SK-N-SH (cell line): Measurements from ENCODE around the gene SP140. TPM values are rescaled to one million over a fixed set of nuclear protein-coding genes. Genes with fewer than 3 reads are reported as not detected.

Source experiments
- CTCF ChIA-PET: fragments of 300-600, 350-600 bp; formaldehyde crosslinking; extraction: SDS; loops from one replicate; lab custom pipeline; 2021; lab: Yijun Ruan, JAX
- POLR2A ChIA-PET: fragments of 350-600 bp; sonication (Branson Sonifier 250); formaldehyde crosslinking; extraction: SDS; loops from one replicate; lab custom pipeline; 2020; ENCODE audit warnings: antibody characterized with exemption, inconsistent platforms; lab: Yijun Ruan, JAX
- DNase-seq: peaks from one replicate; pipeline ENCODE4 v3.0.0; 2012
- H2AFZ ChIP-seq: fragments of 200-600 bp; sonication (generic); 2 replicates; pipeline ENCODE4 v1.8.1; 2016; ENCODE audit warnings: antibody characterized with exemption, mild to moderate bottlenecking, low read depth
- H3F3A ChIP-seq: fragments of 200-600 bp; sonication (generic); replicated peaks from 2 replicates; pipeline ENCODE3; 2016; ENCODE audit warnings: antibody characterized with exemption, mild to moderate bottlenecking; ENCODE audit not compliant: insufficient read depth
- H3K27ac ChIP-seq, 2 experiments: fragments of 200-500 bp in 1 of 2; fragments of 200-600 bp in 1 of 2; sonication (Bioruptor generic) in 1 of 2; sonication (generic), shearing (Covaris generic) in 1 of 2; 2 replicates each; pipeline versions ENCODE4 v1.5.1 to v1.6.1; 2014 to 2016; ENCODE audit warnings: low read depth in 2 of 2, inconsistent platforms in 1 of 2, low read length in 1 of 2, mild to moderate bottlenecking in 1 of 2, mixed read lengths in 1 of 2
- H3K27me3 ChIP-seq: fragments of 200-600 bp; sonication (generic), shearing (Covaris generic); 2 replicates; pipeline ENCODE4 v1.6.1; 2016; ENCODE audit warnings: mixed run types; ENCODE audit not compliant: insufficient read depth
- H3K36me3 ChIP-seq, 2 experiments: fragments of 200-500 bp in 1 of 2; fragments of 200-600 bp in 1 of 2; sonication (Bioruptor generic) in 1 of 2; sonication (generic) in 1 of 2; replicated peaks in 1 of 2; 2 replicates each; pipeline versions ENCODE3 to v1.5.1; 2014 to 2016; ENCODE audit warnings: low read length in 1 of 2, mild to moderate bottlenecking in 1 of 2; ENCODE audit not compliant: insufficient read depth in 2 of 2, control insufficient read depth in 1 of 2
- H3K4me1 ChIP-seq, 2 experiments: fragments of 200-500 bp in 1 of 2; fragments of 200-600 bp in 1 of 2; sonication (Bioruptor generic) in 1 of 2; sonication (generic), shearing (Covaris generic) in 1 of 2; 2 replicates each; pipeline versions ENCODE4 v1.5.1 to v1.6.1; 2014 to 2016; ENCODE audit warnings: low read depth in 1 of 2, low read length in 1 of 2, mixed run types in 1 of 2; ENCODE audit not compliant: insufficient read depth in 2 of 2, control insufficient read depth in 1 of 2
- H3K4me2 ChIP-seq: fragments of 200-600 bp; sonication (generic), shearing (Covaris generic); 2 replicates; pipeline ENCODE4 v1.6.1; 2017; ENCODE audit warnings: mixed run types
- H3K4me3 ChIP-seq, 2 experiments: fragments of 200-500 bp in 1 of 2; fragments of 200-600 bp in 1 of 2; sonication (Bioruptor generic) in 1 of 2; sonication (generic), shearing (Covaris generic) in 1 of 2; 2 replicates each; pipeline versions ENCODE4 v1.5.1 to v1.8.1; 2014 to 2016; ENCODE audit warnings: low read depth in 2 of 2, inconsistent platforms in 1 of 2, low read length in 1 of 2, mild to moderate bottlenecking in 1 of 2, mixed read lengths in 1 of 2, moderate library complexity in 1 of 2
- H3K79me2 ChIP-seq: fragments of 200-600 bp; sonication (generic); 2 replicates; pipeline ENCODE4 v1.8.1; 2017; ENCODE audit warnings: mild to moderate bottlenecking; ENCODE audit not compliant: insufficient read depth
- H3K9ac ChIP-seq: fragments of 200-600 bp; sonication (generic); 2 replicates; pipeline ENCODE4 v1.6.1; 2017; ENCODE audit warnings: mixed run types
- H3K9me2 ChIP-seq: fragments of 200-600 bp; sonication (generic); 2 replicates; pipeline ENCODE4 v1.6.1; 2017; ENCODE audit warnings: mixed run types
- H3K9me3 ChIP-seq: fragments of 200-600 bp; sonication (generic); 2 replicates; pipeline ENCODE4 v1.6.1; 2017; ENCODE audit warnings: mixed run types, mild to moderate bottlenecking, moderate library complexity
- H4K20me1 ChIP-seq: fragments of 200-600 bp; sonication (generic); 2 replicates; pipeline ENCODE4 v1.6.1; 2017; ENCODE audit warnings: mild to moderate bottlenecking, mixed run types; ENCODE audit not compliant: insufficient read depth
- ELF1 ChIP-seq: IDR thresholded peaks from 2 replicates; pipeline ENCODE4 v1.4.0; 2012
- EZH2phosphoT487 ChIP-seq: fragments of 200-600 bp; sonication (generic); IDR thresholded peaks from 2 replicates; pipeline ENCODE4 v1.6.1; 2017; ENCODE audit warnings: low read depth, mixed run types, mild to moderate bottlenecking, antibody characterized with exemption, moderate library complexity, borderline replicate concordance
- FOSL2 ChIP-seq: IDR thresholded peaks from 2 replicates; pipeline ENCODE4 v1.4.0; 2012; ENCODE audit warnings: low read depth, mild to moderate bottlenecking, moderate library complexity, borderline replicate concordance
- FOXJ3 ChIP-seq: sonication (generic); formaldehyde crosslinking; IDR thresholded peaks from 2 replicates; pipeline ENCODE4 v1.5.1; 2020; ENCODE audit warnings: mild to moderate bottlenecking, missing genetic modification reagents
- GABPA ChIP-seq: IDR thresholded peaks from 2 replicates; pipeline ENCODE4 v1.4.0; 2012; ENCODE audit warnings: low read depth, mild to moderate bottlenecking
- GATA2 ChIP-seq: sonication (generic); formaldehyde crosslinking; IDR thresholded peaks from 2 replicates; pipeline ENCODE4 v1.5.0; 2020; ENCODE audit warnings: mild to moderate bottlenecking, missing genetic modification reagents
- MEF2A ChIP-seq: IDR thresholded peaks from 2 replicates; pipeline ENCODE4 v1.4.0; 2012; ENCODE audit warnings: low read depth, borderline replicate concordance
- NRF1 ChIP-seq: IDR thresholded peaks from 2 replicates; pipeline ENCODE4 v1.6.1; 2012; ENCODE audit warnings: low read depth, mild to moderate bottlenecking, low read length
- POLR2AphosphoS5 ChIP-seq: IDR thresholded peaks from 2 replicates; pipeline ENCODE4 v1.6.1; 2012; ENCODE audit warnings: low read depth, low read length
- RAD21 ChIP-seq: IDR thresholded peaks from 2 replicates; pipeline ENCODE4 v1.6.1; 2012; ENCODE audit warnings: mild to moderate bottlenecking, low read length
- RCOR1 ChIP-seq: fragments of 150-350 bp; IDR thresholded peaks from 2 replicates; pipeline ENCODE4 v1.6.1; 2017; ENCODE audit warnings: antibody characterized with exemption, low read length
- RFX5 ChIP-seq: IDR thresholded peaks from 2 replicates; pipeline ENCODE4 v1.6.1; 2012; ENCODE audit warnings: mild to moderate bottlenecking, improper control_type of control experiment, low read length
- RXRA ChIP-seq: IDR thresholded peaks from 2 replicates; pipeline ENCODE4 v1.4.0; 2012; ENCODE audit warnings: low read depth, mild to moderate bottlenecking, borderline replicate concordance
- SMC3 ChIP-seq: IDR thresholded peaks from 2 replicates; pipeline ENCODE4 v1.6.1; 2012; ENCODE audit warnings: low read depth, low read length, improper control_type of control experiment
- TAF1 ChIP-seq: IDR thresholded peaks from 2 replicates; pipeline ENCODE4 v1.6.1; 2012; ENCODE audit warnings: low read depth, mild to moderate bottlenecking, low read length, moderate library complexity, borderline replicate concordance
- YY1 ChIP-seq: IDR thresholded peaks from 2 replicates; pipeline ENCODE4 v1.4.0; 2012; ENCODE audit warnings: low read depth, mild to moderate bottlenecking
- WGBS: methylation state at CpG from one replicate; pipeline ENCODE4 v1.1.6; 2017; ENCODE audit warnings: low lambda C conversion rate; 5-methylcytosine and 5-hydroxymethylcytosine counted together
- polyA plus RNA-seq, 3 experiments: library from polyadenylated mRNA; depleted of rRNA; stranded (reverse); fragments of >200 nt; gene quantifications; 2 replicates each; pipeline ENCODE4 v1.2.3, GENCODE V29; 2012
- TF ChIP-seq, protein P1 (sequence below): IDR thresholded peaks from 2 replicates; pipeline ENCODE4 v1.6.1; 2012; ENCODE audit warnings: mild to moderate bottlenecking, low read depth, low read length, moderate library complexity
- TF ChIP-seq, protein P2 (sequence below): IDR thresholded peaks from 2 replicates; pipeline ENCODE4 v1.4.0; 2012; ENCODE audit warnings: low read depth, borderline replicate concordance
- TF ChIP-seq, protein P3 (sequence below): IDR thresholded peaks from 2 replicates; pipeline ENCODE4 v1.4.0; 2012; ENCODE audit warnings: low read depth
- TF ChIP-seq, protein P4 (sequence below): fragments of 150-350 bp; IDR thresholded peaks from 2 replicates; pipeline ENCODE4 v1.6.1; 2017; ENCODE audit warnings: antibody characterized with exemption, low read length, low read depth, borderline replicate concordance

The SP140 gene
- polyA plus RNA-seq, 1 of the 3 experiments (the other 2 are of a cell fraction), result 0.71 TPM

DNA sequence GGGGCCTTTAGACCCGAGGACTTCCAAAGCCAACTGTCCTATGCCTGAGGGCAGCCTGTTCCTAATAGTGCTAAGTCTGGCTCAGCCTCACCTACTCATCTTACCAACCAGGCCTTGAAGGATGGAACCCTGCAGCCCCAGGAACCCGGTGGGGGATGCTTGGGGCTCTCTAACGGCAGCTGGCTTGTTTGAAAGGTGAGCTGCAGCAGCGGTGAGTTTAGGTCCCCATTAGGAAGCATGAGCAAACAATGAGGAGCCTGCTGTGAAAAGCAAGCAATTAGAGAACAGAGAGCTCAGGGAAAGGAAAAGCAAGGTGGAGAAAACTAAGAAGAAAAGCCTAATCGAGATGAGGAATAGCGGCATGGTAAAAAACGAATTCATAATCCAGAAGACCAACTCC is 45.6 kb upstream of the SP140 start:
- no peak overlapping the region for H3K9ac ChIP-seq
- no peak for TF ChIP-seq ELF1
- TF ChIP-seq NRF1, result no peak
- no peak for TF ChIP-seq GABPA
- no peak for TF ChIP-seq GATA2 (CRISPR knock-in tag)
- no peak for TF ChIP-seq FOXJ3 (CRISPR knock-in tag)
- TF ChIP-seq FOSL2, result no peak
- no peak for TF ChIP-seq TAF1
- TF ChIP-seq, protein P1, sequence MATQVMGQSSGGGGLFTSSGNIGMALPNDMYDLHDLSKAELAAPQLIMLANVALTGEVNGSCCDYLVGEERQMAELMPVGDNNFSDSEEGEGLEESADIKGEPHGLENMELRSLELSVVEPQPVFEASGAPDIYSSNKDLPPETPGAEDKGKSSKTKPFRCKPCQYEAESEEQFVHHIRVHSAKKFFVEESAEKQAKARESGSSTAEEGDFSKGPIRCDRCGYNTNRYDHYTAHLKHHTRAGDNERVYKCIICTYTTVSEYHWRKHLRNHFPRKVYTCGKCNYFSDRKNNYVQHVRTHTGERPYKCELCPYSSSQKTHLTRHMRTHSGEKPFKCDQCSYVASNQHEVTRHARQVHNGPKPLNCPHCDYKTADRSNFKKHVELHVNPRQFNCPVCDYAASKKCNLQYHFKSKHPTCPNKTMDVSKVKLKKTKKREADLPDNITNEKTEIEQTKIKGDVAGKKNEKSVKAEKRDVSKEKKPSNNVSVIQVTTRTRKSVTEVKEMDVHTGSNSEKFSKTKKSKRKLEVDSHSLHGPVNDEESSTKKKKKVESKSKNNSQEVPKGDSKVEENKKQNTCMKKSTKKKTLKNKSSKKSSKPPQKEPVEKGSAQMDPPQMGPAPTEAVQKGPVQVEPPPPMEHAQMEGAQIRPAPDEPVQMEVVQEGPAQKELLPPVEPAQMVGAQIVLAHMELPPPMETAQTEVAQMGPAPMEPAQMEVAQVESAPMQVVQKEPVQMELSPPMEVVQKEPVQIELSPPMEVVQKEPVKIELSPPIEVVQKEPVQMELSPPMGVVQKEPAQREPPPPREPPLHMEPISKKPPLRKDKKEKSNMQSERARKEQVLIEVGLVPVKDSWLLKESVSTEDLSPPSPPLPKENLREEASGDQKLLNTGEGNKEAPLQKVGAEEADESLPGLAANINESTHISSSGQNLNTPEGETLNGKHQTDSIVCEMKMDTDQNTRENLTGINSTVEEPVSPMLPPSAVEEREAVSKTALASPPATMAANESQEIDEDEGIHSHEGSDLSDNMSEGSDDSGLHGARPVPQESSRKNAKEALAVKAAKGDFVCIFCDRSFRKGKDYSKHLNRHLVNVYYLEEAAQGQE, result no peak
- TF ChIP-seq RCOR1, result no peak
- TF ChIP-seq RXRA, result no peak
- TF ChIP-seq, protein P2, sequence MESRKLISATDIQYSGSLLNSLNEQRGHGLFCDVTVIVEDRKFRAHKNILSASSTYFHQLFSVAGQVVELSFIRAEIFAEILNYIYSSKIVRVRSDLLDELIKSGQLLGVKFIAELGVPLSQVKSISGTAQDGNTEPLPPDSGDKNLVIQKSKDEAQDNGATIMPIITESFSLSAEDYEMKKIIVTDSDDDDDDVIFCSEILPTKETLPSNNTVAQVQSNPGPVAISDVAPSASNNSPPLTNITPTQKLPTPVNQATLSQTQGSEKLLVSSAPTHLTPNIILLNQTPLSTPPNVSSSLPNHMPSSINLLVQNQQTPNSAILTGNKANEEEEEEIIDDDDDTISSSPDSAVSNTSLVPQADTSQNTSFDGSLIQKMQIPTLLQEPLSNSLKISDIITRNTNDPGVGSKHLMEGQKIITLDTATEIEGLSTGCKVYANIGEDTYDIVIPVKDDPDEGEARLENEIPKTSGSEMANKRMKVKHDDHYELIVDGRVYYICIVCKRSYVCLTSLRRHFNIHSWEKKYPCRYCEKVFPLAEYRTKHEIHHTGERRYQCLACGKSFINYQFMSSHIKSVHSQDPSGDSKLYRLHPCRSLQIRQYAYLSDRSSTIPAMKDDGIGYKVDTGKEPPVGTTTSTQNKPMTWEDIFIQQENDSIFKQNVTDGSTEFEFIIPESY, result no peak
- TF ChIP-seq RFX5, result no peak
- TF ChIP-seq, all 33 proteins: peak for 0
- Histone ChIP-seq H3K4me3 (no peak overlapping the region), H3K79me2 (no peaks in the 10 kb centered on the region), H3K9me2 (no peaks in the 10 kb centered on the region), H3K4me2 (no peak overlapping the region), H3K27me3 (no peaks in the 10 kb centered on the region), H3K4me1 (no peaks in the 10 kb centered on the region), H3K27ac (no peak overlapping the region), H3K36me3 (peaks cover 8 to 10% of the 10 kb centered on the region in 2 experiments), H3K9me3 (no peaks in the 10 kb centered on the region), H2AFZ (no peak overlapping the region), H4K20me1 (no peaks in the 10 kb centered on the region), H3F3A (no peaks in the 10 kb centered on the region)
- 64% methylated on average over 7 of the region's 7 CpGs for WGBS
- no peak for DNase-seq
- CTCF ChIA-PET, result no interaction called here
- POLR2A ChIA-PET, result no interaction called here

DNA sequence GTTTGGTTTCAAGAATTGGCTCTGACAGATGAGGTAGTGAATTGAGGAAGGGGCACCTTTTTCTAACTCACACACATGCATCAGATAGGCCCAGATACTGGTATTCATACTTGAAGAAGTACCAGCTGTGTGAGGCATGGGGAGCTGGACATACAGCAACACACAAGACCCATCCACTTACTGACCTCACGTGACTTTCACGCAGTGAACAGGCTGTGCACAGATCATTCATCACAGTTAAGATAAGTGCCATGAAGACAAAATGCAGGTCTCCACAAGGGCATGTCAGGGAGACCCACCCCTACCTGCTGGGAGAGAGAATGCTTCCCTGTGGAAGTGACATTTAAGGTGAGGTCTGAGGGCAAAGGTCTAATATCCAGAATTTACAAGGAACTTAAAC is 44.3 kb upstream of the SP140 start:
- 74% methylated on average over 2 of the region's 2 CpGs for WGBS
- Histone ChIP-seq H3K36me3 (peaks cover 8 to 10% of the 10 kb centered on the region in 2 experiments), H3K9me3 (no peaks in the 10 kb centered on the region), H4K20me1 (no peaks in the 10 kb centered on the region), H2AFZ (no peak overlapping the region), H3K4me3 (no peak overlapping the region), H3K9ac (no peak overlapping the region), H3K9me2 (no peaks in the 10 kb centered on the region), H3K4me1 (no peaks in the 10 kb centered on the region), H3K79me2 (no peaks in the 10 kb centered on the region), H3K27me3 (no peaks in the 10 kb centered on the region), H3K27ac (no peak overlapping the region), H3F3A (no peaks in the 10 kb centered on the region), H3K4me2 (no peak overlapping the region)
- POLR2A ChIA-PET, result no interaction called here
- no peak for DNase-seq
- CTCF ChIA-PET, result interaction anchor here (1.1 kb wide), 1 partner anchor 21 kb away, joined by 3 read pairs; no protein-coding TSS in a partner anchor
- TF ChIP-seq TAF1 (no peak), FOXJ3 (CRISPR knock-in tag) (no peak), POLR2AphosphoS5 (no peak), SMC3 (no peak), FOSL2 (no peak), YY1 (no peak), MEF2A (no peak), RAD21 (no peak), EZH2phosphoT487 (no peak)
- TF ChIP-seq, protein P3, sequence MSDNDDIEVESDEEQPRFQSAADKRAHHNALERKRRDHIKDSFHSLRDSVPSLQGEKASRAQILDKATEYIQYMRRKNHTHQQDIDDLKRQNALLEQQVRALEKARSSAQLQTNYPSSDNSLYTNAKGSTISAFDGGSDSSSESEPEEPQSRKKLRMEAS, result no peak
- TF ChIP-seq, protein P2, result no peak
- TF ChIP-seq, protein P4, sequence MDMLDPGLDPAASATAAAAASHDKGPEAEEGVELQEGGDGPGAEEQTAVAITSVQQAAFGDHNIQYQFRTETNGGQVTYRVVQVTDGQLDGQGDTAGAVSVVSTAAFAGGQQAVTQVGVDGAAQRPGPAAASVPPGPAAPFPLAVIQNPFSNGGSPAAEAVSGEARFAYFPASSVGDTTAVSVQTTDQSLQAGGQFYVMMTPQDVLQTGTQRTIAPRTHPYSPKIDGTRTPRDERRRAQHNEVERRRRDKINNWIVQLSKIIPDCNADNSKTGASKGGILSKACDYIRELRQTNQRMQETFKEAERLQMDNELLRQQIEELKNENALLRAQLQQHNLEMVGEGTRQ, result no peak
